NCI-H1694 (cell line): Measurements from ENCODE around the gene SOBP.

Source experiments
- DNase-seq: peaks from one replicate; lab custom pipeline; 2025; lab: John Stamatoyannopoulos, UW

The SOBP gene

GRCh38 chr6:107617341-107617932, 127.5 kb downstream of the SOBP start:
- DNase-seq = no peak

GRCh38 chr6:107618672-107619071, 128.8 kb downstream of the SOBP start:
- no peak for DNase-seq

GRCh38 chr6:107620732-107621131, 130.8 kb downstream of the SOBP start:
- DNase-seq = no peak

GRCh38 chr6:107621229-107621937, 131.5 kb downstream of the SOBP start:
- DNase-seq = no peak

- DNase-seq = no peak
Measured at GRCh38 chr6:107622269-107622668, 132.4 kb downstream of the SOBP start.

- no peak for DNase-seq
Measured at GRCh38 chr6:107624050-107624449, 134.1 kb downstream of the SOBP start.

GRCh38 chr6:107624541-107624940, 134.6 kb downstream of the SOBP start:
- no peak for DNase-seq

- DNase-seq = no peak
Measured at GRCh38 chr6:107625264-107625663, 135.3 kb downstream of the SOBP start.

- DNase-seq = no peak
Measured at GRCh38 chr6:107626645-107627044, 136.7 kb downstream of the SOBP start.

GRCh38 chr6:107627969-107628368, 138.1 kb downstream of the SOBP start:
- no peak for DNase-seq

- DNase-seq = no peak
Measured at GRCh38 chr6:107628878-107629277, 139.0 kb downstream of the SOBP start.

- no peak for DNase-seq
Measured at GRCh38 chr6:107629548-107630129, 139.7 kb downstream of the SOBP start.

- DNase-seq = no peak
Measured at GRCh38 chr6:107630348-107630977, 140.5 kb downstream of the SOBP start.

- no peak for DNase-seq
Measured at GRCh38 chr6:107632381-107633136, 142.6 kb downstream of the SOBP start.

GRCh38 chr6:107633680-107634323, 143.9 kb downstream of the SOBP start:
- DNase-seq = no peak

GRCh38 chr6:107634324-107635056, 144.6 kb downstream of the SOBP start:
- no peak for DNase-seq

GRCh38 chr6:107635057-107635515, 145.2 kb downstream of the SOBP start:
- no peak for DNase-seq

GRCh38 chr6:107636486-107636885, 146.6 kb downstream of the SOBP start:
- DNase-seq = no peak

- no peak for DNase-seq
Measured at GRCh38 chr6:107637316-107638315, 147.7 kb downstream of the SOBP start.

GRCh38 chr6:107638493-107638892, 148.6 kb downstream of the SOBP start:
- no peak for DNase-seq
